Stimulated activated CD8-positive, alpha-beta memory T cell treated with anti-CD3 and anti-CD28 coated beads, Interleukin-15, amount 100 ng/mL, for 4 hours (primary cell): ENCODE measurements around the gene RNF135.
"Not testable (repeated sequence)": the region's sequence is repeated elsewhere in the genome, so short reads cannot be mapped to it uniquely, and the experiment has no call there.

Source experiments
- DNase-seq, 2 donors: peaks; one replicate each; pipeline ENCODE4 v3.0.0-alpha.2; 2020; ENCODE audit warnings: low read depth in 2 of 2

The RNF135 gene

DNA sequence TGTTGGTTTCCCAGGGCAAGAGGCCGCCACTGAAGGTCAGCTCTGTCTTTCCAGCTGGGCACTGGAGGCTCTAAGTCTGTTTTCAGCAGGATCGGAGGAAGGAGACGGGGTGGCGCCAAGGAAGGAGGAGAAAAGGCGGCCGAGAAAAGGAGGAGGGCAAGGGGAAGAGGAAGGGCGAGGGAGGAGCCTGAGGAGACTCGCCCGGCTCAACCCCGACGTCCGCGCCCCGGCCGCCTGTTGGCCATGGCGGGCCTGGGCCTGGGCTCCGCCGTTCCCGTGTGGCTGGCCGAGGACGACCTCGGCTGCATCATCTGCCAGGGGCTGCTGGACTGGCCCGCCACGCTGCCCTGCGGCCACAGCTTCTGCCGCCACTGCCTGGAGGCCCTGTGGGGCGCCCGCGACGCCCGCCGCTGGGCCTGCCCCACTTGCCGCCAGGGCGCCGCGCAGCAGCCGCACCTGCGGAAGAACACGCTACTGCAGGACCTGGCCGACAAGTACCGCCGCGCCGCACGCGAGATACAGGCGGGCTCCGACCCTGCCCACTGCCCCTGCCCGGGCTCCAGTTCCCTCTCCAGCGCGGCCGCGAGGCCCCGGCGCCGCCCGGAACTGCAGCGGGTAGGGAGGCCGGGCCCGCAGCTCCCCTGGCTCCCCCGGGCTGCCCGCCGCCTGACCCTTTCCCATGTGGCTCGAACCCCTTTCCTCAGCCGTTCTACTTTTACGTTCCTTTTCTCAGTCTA lies at the start of gene RNF135:
Gene RNF135 (plus strand): TSS at position 209 of the 737 bp plus-strand sequence. CDS start 35 bp downstream, at position 244.
- DNase-seq: peak in 1 of 2 donors; percentile 34

DNA sequence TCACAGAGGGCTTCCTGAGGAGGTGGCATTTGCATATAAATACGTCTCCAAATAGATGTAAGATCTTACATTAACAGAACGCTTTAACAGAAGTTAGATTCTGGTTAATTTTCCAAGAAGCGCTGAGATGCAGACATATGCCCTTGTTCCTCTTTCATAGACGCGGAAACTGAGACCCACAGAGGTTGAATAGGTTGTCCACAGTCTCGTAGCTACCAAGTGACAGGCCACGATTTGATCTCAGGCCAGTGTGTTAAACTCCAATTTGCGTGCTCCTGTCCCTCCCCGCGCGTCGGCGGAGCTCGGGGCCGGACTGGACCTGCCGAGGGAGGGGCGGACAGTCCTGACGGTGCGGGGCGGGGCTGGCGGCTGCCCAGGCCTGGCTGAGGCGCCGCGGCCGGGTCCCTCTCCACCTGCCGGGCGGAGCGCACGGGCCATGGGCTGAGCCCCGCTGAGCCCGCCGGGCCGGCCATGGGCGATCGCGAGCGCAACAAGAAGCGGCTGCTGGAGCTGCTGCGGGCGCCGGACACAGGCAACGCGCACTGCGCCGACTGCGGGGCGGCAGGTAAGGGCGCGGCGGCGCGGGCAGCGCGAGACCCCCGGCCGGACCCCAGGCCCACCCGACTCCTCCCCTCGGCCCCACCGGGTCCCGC lies 49.2 kb upstream of the RNF135 start, which contains the start of gene ADAP2:
Gene ADAP2 (plus strand): TSS at position 402 of the 653 bp plus-strand sequence. CDS start 70 bp downstream, at position 472.
- DNase-seq: no peak

DNA sequence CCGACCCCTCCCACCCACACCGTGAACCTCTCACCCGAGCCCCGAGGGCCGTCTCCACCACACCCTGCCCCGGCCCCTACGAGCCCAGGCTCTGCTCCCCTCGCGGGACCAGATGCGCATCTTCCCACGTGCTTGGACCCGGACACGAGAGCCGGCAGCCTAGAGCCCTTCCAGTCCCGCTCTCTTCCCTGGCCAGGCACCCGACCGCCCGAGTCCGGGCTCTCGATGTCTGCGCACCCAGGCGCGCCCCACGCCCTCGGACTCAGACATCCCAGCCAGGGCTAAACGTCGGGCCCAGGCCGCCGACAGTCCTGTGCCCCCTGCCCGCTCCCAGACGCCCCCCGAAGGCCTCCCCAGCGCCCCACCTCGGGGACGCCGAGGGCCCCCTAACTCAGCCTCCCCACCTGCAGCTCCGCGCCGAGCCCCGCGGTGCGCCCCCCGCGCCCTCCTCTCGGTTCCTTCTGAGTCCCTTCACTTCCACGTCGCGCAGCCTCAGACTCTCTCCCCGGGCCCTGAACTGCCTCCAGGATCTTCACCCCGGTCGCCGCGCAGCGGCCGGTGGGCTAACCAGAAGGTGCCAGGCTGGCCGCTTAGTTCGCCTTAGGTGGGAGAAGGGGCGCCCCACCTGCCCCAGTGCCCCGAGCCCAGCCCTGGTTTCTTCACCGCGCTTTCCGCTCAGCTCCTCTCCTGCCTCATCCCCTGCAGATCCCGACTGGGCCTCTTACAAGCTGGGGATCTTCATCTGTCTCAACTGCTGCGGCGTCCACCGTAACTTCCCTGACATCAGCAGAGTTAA lies 48.4 kb upstream of the RNF135 start:
- DNase-seq: no peak

- DNase-seq: no peak
Observed at GRCh38 chr17:30924341-30924740, 46.5 kb upstream of the RNF135 start.

DNA sequence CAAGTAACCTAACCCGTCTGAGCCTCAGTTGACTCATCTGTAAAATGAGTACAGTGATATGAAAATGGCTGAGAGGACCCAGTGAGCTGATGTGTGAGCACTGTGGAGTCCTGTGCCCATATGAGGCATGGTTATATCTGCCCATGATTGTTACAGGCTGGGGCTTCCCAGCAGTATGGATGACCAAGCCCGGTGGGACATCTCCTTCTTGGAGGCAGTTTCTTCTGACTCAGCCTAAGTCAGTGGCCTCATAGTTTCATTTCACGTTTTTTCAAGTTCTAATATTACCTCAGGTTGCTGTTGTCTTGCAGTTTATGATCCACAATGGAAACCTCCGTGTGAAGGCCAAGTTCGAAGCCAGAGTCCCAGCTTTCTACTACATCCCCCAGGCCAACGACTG lies 44.3 kb upstream of the RNF135 start:
- DNase-seq: no peak

DNA sequence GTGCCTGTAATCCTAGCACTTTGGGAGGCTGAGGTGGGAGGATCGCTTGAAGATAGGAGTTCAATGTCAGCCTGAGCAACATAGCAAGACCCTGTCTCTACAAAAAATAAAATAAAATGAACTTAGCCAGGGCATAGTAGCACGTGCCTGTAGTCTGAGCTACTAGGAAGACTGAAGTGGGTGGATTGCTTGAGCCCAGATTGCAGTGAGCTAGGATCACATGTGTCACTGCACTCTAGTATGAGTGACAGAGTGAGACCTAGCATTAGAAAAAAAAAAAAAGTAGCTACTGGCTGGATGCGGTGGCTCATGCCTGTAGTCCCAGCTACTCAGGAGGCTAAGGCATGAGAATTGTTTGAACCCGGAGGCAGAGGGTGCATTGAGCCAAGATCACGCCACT lies 43.1 kb upstream of the RNF135 start:
- DNase-seq: no peak

DNA sequence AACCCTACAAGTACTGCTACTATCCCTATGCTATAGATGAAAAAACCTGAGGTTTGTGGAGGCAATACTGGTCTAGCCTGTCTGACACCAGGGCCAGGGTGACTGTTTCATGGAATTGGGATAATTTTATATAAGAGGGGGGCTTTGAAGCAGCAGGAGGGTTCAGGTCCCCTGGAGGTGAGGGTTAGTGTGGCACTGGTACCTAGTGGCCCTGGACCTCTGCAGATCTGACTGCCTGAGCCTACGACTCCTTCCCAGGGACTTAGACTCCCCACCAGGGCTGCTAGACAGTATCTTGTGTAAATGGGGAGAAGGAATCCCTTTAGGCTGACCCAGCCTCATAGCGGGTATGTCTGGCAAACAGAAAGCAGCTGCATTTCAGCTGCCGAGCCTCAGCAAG lies 42.3 kb upstream of the RNF135 start:
- DNase-seq: no peak

GRCh38 chr17:30929081-30929633 lies 41.7 kb upstream of the RNF135 start:
- DNase-seq: no peak

DNA sequence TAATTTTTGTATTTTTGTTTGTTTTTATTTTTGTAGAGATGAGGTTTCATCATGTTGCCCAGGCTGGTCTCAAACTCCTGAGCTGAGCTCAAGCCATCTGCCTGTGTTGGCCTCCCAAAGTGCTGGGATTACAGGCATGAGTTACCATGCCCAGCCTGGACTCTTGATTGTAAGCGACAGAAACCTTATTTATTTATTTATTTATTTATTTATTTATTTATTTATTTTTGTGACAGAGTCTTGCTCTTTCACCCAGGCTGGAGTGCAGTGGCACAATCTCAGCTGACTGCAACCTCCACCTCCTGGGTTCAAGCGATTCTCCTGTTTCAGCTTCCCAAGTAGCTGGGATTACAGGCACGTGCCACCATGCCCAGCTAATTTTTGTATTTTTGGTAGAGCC lies 41.0 kb upstream of the RNF135 start:
- not testable (repeated sequence) for DNase-seq

DNA sequence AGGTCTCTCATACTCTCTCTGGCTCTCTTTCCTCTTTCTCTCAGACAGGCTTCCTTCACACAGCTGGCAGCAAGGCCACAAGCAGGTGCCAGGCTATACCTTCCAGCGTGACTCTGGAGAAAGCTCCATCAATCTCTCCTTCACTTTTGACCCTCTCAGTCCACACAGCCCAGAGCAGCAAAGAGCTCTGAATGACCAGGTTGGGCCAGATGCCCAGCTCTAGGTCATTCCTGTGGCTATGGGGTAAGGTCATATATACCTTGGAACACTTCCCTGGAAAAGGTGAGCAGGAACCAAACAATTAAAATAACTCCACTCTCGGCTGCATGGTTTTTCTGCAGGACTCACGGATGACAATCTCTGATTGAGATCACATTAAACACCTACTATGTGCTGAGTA lies 40.3 kb upstream of the RNF135 start:
- DNase-seq: no peak

GRCh38 chr17:30931582-30931981 lies 39.3 kb upstream of the RNF135 start:
- not testable (repeated sequence) for DNase-seq

- no peak for DNase-seq
Observed at GRCh38 chr17:30933966-30934365, 36.9 kb upstream of the RNF135 start.

GRCh38 chr17:30939051-30939689 lies 31.7 kb upstream of the RNF135 start:
- no peak for DNase-seq

DNA sequence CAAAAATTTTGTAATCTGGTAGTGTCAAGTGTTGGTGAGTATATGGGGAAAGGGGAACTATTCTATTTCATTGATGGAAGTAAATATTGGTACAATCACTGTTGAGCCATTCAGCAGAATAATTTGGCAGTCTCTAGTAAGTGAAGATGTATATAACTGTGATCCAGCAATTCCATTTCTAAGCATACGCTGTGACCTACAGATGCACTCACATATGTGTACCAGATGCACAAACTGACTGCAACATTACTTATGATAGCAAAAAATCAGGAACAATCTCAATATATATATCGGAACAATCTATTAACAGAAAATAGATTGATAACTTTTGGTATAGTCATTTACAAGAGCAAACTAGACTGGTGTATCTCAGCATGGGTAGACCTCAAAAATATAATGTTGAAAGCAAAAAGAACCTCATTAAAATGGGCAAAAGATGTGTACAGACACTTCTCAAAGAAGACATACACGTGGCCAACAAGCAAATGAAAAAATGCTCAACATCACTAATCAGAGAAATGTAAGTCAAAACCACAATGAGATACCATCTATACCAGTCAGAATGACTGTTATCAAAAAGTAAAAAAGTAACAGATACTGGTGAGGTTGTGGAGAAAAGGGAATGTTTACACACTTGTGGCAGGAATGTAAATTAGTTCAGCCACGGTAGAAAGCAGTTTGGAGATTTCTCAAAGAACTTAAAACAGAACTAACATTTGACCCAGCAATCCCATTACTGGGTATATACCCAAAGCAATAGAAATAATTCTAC lies 28.3 kb upstream of the RNF135 start:
- DNase-seq: no peak

DNA sequence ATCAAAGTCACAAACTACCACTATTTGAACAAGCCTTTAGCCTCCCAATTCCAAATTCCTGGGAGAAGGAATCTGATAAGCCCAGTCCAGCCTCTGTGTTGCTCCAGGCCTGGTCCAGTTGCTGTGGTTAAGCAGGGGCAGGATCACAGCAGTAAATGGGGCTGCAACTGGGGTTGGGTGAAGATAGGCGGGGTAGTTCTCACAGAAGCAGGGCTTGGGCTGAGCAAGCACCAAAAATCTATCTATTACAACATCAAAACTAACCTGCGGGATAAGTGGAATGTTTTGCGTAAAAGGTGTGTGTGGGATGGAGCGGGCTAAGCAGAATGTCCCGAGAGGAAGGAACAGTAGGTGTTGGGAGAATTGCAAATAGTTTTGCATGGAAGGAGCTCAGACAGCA lies 23.0 kb upstream of the RNF135 start:
- no peak for DNase-seq

- no peak for DNase-seq
Observed at GRCh38 chr17:30950189-30950588, 20.6 kb upstream of the RNF135 start.

- no peak for DNase-seq
Observed at GRCh38 chr17:30950669-30951399, 20.0 kb upstream of the RNF135 start.

GRCh38 chr17:30952638-30953393 lies 18.0 kb upstream of the RNF135 start:
- no peak for DNase-seq

DNA sequence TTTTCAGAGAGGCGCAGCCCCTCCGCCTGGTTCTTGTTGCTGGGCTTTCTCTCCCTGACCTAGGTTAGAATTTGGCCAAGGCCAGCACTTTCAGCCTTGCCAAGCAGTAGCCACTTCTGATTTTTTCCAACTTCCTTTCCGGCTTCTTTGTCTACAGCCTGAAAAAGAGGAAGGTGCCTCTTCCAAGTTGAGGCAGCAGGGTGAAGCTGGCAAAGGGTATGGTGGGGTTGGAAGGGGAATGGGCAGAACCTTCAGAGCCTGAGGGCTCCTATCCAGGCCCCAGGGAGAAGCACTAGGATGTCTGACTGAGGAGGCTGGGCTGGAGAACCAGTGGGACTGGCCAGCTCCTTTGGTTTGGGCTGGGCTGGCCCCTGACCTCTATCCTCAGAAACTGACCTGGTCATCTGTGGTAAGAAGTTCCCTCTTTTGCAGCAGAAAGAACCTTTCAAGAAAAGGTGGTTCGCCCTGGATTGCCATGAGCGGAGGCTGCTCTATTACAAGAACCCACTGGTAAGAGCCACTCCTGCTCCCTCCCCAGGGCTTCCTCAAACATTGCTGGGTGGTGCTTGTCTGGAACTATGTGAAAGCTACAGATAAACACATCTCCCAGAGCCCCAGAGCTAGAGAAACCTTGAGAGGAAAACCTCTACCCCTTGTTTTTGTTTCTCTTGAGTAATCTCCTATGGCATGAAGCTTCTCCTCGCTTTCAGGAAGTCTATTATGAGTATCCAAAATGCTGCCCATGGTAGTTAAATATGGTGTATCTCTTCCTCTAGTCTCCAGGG lies 16.6 kb upstream of the RNF135 start:
- DNase-seq: no peak
